Measurements from ENCODE around the gene DDAH1.

DNA sequence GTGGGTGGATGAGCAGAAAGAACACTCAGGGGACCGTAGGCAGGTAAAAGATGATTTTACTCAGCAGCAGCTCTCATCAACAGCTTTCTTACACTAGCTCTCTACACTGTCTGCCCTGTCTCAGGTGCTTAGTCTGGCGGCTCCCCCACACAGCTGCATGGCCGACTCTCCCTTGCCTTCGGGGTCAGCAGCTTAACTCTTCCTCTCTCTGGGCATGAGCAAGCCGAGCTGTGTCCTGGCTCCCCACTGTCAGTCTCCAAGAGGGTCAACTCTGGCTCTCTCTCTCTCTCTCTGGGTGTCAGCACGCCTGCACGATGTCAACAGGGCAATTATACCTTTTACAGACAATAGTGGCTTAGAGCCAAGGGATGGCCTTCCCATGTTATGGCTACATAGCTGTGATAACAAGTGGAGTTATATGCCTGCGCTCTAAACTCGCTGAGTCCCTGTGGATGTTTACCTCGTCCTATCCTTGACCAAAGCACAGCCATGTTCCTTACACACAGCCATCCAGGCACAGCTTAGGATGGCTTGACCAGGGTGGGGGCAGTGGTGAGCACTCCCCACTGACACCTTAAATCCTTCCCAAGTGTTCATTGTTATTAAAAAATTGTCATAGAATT, 185.4 kb downstream of the DDAH1 start:
- TF ChIP-seq, protein P1, sequence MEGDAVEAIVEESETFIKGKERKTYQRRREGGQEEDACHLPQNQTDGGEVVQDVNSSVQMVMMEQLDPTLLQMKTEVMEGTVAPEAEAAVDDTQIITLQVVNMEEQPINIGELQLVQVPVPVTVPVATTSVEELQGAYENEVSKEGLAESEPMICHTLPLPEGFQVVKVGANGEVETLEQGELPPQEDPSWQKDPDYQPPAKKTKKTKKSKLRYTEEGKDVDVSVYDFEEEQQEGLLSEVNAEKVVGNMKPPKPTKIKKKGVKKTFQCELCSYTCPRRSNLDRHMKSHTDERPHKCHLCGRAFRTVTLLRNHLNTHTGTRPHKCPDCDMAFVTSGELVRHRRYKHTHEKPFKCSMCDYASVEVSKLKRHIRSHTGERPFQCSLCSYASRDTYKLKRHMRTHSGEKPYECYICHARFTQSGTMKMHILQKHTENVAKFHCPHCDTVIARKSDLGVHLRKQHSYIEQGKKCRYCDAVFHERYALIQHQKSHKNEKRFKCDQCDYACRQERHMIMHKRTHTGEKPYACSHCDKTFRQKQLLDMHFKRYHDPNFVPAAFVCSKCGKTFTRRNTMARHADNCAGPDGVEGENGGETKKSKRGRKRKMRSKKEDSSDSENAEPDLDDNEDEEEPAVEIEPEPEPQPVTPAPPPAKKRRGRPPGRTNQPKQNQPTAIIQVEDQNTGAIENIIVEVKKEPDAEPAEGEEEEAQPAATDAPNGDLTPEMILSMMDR (IDR thresholded peaks at IDR 0.05; ENCODE audit: borderline replicate concordance, extremely low read depth, low read length, poor library complexity, severe bottlenecking): no peak
- TF ChIP-seq EZH2 (IDR thresholded peaks at IDR 0.05; ENCODE audit: borderline replicate concordance, low read depth, low read length, severe bottlenecking): no peak
